GM12878 (cell line): ENCODE results near the gene CHRNG.

ENCODE experiments used
- BHLHE40 ChIP-seq, 2 experiments: fragments of 450-650 bp in 1 of 2; IDR thresholded peaks; 2 replicates each; pipeline ENCODE4 v1.6.1; 2011 to 2017; ENCODE audit warnings: low read depth in 2 of 2, borderline replicate concordance in 1 of 2, improper control_type of control experiment in 1 of 2, low read length in 1 of 2, mild to moderate bottlenecking in 1 of 2
- CEBPB ChIP-seq, 2 experiments: fragments of 150-350 bp in 1 of 2; IDR thresholded peaks; 2 replicates each; pipeline ENCODE4 v1.6.1; 2012 to 2014; ENCODE audit warnings: low read depth in 2 of 2, low read length in 2 of 2, borderline replicate concordance in 1 of 2, inconsistent platforms in 1 of 2
- CHD4 ChIP-seq: fragments of 200-600 bp; sonication (generic); IDR thresholded peaks from 2 replicates; pipeline ENCODE4 v1.6.1; 2016; ENCODE audit warnings: mild to moderate bottlenecking
- CTCF ChIP-seq, 3 experiments: IDR thresholded peaks in 2 of 3; conservative IDR thresholded peaks in 1 of 3; 2 replicates each; pipeline ENCODE4 v1.5.1; 2011; ENCODE audit warnings: low read depth in 3 of 3, low read length in 3 of 3, mild to moderate bottlenecking in 3 of 3, control low read depth in 2 of 3, moderate library complexity in 2 of 3, inconsistent platforms in 1 of 3, mixed read lengths in 1 of 3; ENCODE audit not compliant: control insufficient read depth in 2 of 3, insufficient read depth in 1 of 3; ENCODE audit errors: extremely low read depth in 1 of 3
- EP300 ChIP-seq, 2 experiments: fragments of 150-350 bp in 1 of 2; IDR thresholded peaks; 2 replicates each; pipeline ENCODE4 v1.6.1; 2011 to 2012; ENCODE audit warnings: low read depth in 2 of 2, low read length in 2 of 2, borderline replicate concordance in 1 of 2, improper control_type of control experiment in 1 of 2, inconsistent platforms in 1 of 2; ENCODE audit not compliant: control insufficient read depth in 1 of 2
- NR2C2 ChIP-seq: IDR thresholded peaks from 2 replicates; pipeline ENCODE4 v1.6.1; 2011; ENCODE audit warnings: borderline replicate concordance, low read depth; ENCODE audit not compliant: control insufficient read depth, insufficient read length
- POLR2AphosphoS5 ChIP-seq: IDR thresholded peaks from 2 replicates; pipeline ENCODE4 v1.6.1; 2011; ENCODE audit warnings: mild to moderate bottlenecking, low read length, inconsistent platforms
- SMARCA5 ChIP-seq: fragments of 450-650 bp; IDR thresholded peaks from 2 replicates; pipeline ENCODE4 v1.6.1; 2017; ENCODE audit warnings: mild to moderate bottlenecking
- SREBF2 ChIP-seq: IDR thresholded peaks from 2 replicates; pipeline ENCODE4 v1.6.1; 2012; ENCODE audit warnings: mild to moderate bottlenecking, low read length
- YY1 ChIP-seq: IDR thresholded peaks from 2 replicates; pipeline ENCODE4 v1.6.1; 2011; ENCODE audit warnings: low read depth, mild to moderate bottlenecking, low read length
- ZNF274 ChIP-seq: IDR thresholded peaks from one replicate; pipeline ENCODE4 v1.8.0; 2011; ENCODE audit not compliant: insufficient read length, insufficient read depth

DNA sequence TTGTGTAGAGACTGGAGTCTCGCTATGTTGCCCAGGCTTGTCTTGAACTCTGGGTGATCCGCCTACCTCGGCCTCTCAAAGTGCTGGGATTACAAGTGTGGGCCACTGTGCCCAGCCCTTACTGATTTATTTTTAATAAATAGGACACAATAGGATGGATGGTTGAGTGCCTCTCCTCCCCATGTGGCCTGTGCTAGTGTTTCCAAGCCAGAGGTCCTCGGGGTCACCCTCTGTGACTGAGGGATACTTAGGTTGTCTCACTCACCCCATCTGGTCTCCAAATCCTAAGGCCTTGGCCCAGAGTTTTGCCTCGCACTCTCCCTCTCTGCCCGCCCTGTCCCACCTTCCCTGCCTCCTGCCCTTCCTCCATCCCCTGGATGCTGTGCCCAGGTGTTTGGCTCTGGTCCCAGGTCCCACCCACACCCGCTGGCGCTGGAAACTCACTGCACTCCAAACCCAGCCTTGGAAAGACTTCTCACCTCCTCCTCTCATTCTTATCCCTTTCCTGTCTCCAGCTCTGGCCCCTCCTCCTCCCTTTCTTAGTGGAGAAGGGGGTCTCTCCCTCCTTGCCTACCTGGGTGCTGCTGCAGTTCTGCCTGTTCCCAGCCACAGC, 47.1 kb upstream of the CHRNG start:
- no peak for TF ChIP-seq CTCF (IDR thresholded peaks at IDR 0.05 in 2 of 3, conservative IDR thresholded peaks at IDR 0.05 in 1 of 3; ENCODE audit: control insufficient read depth in 2 of 3, extremely low read depth in 1 of 3, insufficient read depth in 1 of 3, low read depth in 3 of 3, low read length in 3 of 3)
- no peak for TF ChIP-seq EP300 (IDR thresholded peaks at IDR 0.05; ENCODE audit: borderline replicate concordance in 1 of 2, control insufficient read depth in 1 of 2, low read depth in 2 of 2, low read length in 2 of 2)
- no peak for TF ChIP-seq BHLHE40 (IDR thresholded peaks at IDR 0.05; ENCODE audit: borderline replicate concordance in 1 of 2, low read depth in 2 of 2, low read length in 1 of 2)
- TF ChIP-seq CEBPB (IDR thresholded peaks at IDR 0.05; ENCODE audit: borderline replicate concordance in 1 of 2, low read depth in 2 of 2, low read length in 2 of 2): no peak
- no peak for TF ChIP-seq NR2C2
- no peak for TF ChIP-seq YY1
- TF ChIP-seq ZNF274: no peak
- no peak for TF ChIP-seq CHD4
- no peak for TF ChIP-seq SMARCA5
- TF ChIP-seq POLR2AphosphoS5: no peak
- TF ChIP-seq SREBF2: no peak
